B cell (primary cell): Measurements from ENCODE around the gene LCN9.

ENCODE experiments used
- CTCF ChIP-seq: fragments of 200-600 bp; IDR thresholded peaks from one replicate; pipeline ENCODE4 v1.8.0; 2022; ENCODE audit warnings: antibody characterized with exemption, mild to moderate bottlenecking
- EZH2 ChIP-seq: IDR thresholded peaks from 2 replicates; pipeline ENCODE4 v1.6.1; 2012; ENCODE audit warnings: borderline replicate concordance, low read depth, mild to moderate bottlenecking, moderate library complexity, low read length; ENCODE audit not compliant: insufficient read depth, poor library complexity, severe bottlenecking

GRCh38 chr9:135655317-135655716, 7.8 kb upstream of the LCN9 start:
- TF ChIP-seq CTCF (no peak), EZH2 (no peak)
